COLO829 (cell line): ENCODE measurements around the gene OR8J3.
"Not testable (repeated sequence)": the region's sequence is repeated elsewhere in the genome, so short reads cannot be mapped to it uniquely, and the experiment has no call there.

Source experiments
- DNase-seq: peaks from one replicate; pipeline ENCODE4 v3.0.0; 2012; ENCODE audit warnings: low spot score

OR8J3 gene, protein sequence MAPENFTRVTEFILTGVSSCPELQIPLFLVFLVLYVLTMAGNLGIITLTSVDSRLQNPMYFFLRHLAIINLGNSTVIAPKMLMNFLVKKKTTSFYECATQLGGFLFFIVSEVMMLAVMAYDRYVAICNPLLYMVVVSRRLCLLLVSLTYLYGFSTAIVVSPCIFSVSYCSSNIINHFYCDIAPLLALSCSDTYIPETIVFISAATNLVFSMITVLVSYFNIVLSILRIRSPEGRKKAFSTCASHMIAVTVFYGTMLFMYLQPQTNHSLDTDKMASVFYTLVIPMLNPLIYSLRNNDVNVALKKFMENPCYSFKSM

DNA sequence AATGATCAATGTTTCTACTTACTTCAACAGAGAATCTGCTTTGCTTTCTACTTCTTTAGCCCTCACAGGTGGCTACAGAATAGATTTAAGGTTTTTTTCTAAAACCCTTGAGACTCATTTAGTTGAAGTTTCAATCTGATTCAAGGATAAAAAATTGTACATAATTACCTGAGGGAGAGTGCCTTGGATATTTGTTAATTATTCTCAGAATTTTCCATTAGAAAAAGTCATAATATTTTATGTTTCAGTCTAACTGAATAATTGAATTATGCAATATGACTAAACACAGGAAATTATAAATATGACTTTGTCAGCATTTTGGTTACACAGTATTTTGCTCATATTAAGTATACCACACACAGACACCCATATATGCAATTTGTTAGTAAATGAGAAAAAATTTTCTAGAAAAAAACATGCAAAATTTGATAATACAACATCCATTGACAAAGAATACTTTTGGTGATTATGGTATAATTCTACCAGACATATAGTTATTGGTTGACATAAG lies at the start of gene OR8J3:
Gene OR8J3 (minus strand): TSS at position 51 of the 511 bp plus-strand sequence. CDS start 2,483 bp downstream, outside the sequence.
- DNase-seq = no peak

DNA sequence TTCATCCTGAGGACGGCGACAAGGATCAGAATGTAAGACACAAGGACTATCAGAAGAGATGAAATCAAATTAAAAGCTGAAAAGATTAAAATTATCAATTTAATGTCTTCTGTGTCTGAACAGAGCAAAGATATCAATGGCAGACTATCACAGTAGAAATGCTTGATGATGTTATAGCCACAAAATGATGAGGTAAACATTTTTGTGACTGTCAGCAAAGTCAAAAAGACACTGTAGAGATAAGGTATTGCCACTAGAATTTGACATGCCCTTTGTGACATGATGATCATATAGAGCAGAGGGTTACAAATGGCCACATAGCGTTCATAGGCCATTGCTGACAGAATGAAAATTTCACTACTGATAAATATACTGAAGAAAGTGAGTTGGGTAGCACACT lies 48.6 kb upstream of the OR8J3 start:
- no peak for DNase-seq

DNA sequence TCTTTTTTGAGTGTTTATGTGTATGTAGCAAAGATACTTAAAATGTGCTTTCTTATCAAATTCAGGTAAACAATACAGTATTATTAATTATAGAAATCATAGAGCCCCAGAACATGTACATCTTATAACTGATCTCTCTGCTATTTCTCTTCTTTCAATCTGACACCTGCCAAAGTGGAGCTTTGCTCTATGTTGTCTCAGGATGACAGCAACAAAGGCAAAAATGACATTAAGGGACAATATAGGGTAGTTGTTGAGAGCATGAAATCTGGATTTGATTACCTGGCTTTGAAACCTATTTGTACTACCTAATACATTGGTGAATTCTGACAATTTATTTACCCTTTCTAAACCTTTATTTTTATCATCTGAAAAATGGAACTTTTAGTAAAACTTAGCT lies 43.5 kb upstream of the OR8J3 start:
- no peak for DNase-seq

DNA sequence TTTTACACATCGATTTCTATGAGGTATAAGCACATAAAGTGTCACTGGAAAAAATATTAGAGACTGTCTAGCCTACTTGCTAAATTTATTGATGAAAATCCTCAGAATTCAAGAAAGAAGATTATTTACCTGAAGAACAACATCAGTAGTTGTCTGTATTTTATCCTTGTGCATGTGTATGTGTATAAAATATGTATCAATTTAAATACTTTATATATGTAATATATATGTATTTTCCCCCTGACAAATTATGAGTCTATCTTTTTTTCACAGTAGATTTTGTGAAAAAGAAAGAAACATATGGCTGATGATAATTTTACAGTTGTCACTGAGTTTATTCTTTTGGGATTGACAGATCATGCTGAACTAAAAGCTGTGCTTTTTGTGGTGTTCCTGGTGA lies 36.3 kb upstream of the OR8J3 start, which contains the start of gene OR5J2:
Gene OR5J2 (plus strand): TSS at position 301 of the 400 bp plus-strand sequence. CDS start 0 bp downstream, at position 301.
- no peak for DNase-seq

DNA sequence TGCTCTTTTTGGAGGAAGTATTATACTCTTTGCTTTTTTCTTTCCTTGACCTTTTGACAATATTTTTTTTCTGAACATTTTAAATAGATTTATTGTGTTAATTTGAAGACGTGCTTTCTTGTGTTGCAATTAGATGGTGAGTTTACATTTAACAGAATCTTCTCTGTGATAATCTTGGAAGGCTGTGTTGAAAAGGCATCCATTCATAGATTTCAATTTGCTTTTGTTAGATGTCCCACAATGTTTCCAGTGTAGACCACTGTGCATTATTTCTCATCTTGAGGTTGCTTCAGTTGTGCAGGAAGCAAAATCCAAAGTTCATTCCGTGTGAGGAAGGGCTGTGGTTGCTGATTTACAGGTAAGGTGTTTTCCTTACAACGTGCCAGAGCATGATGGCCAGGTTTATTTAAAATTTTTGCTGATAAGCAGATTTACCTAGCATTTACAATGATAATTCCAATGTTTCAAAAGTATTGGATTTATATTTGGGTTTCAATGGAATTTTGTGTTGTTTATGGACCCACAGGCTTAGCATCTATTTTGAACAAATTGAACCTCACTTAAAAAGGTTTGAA lies 32.3 kb upstream of the OR8J3 start:
- DNase-seq = peak; percentile 52

DNA sequence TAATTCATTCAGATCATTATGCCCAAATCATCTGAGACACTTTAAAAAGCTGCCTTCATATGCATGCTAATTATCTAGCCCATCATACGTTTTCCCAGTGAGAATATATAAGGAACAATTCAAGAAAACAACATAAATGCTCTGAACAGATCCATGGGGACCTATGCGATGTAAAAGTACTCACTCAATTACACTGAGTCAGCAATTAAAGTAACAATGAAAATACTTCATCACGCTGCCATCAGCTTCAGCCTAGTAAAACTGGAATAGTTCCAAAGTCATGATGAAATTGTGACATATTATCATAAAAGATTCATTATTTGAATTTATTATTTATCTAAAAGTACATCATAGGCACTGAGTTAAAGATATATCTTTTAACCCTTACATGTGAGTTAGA lies 23.8 kb upstream of the OR8J3 start:
- DNase-seq = no peak

DNA sequence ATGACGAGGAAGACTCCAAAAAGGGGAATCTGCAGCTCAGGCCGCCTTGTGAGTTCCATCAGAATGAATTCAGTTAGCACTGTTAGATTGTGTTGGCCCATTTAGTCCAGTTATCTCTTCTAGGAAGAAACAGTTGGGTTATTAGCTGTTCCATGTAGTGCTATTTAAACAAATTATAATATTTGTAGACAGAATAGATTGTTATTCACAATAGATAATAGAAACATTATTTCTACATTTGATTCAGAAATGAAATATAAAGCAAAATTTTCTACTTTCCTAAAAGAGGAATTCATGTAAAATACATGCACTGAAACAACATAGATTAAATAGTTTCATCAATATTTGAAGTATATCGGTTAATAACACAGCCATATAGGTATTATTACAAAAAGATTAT lies 20.2 kb upstream of the OR8J3 start, which contains the start of gene OR8K5:
Gene OR8K5 (minus strand): TSS at position 101 of the 400 bp plus-strand sequence. CDS start 0 bp downstream, at position 101.
- DNase-seq = no peak

DNA sequence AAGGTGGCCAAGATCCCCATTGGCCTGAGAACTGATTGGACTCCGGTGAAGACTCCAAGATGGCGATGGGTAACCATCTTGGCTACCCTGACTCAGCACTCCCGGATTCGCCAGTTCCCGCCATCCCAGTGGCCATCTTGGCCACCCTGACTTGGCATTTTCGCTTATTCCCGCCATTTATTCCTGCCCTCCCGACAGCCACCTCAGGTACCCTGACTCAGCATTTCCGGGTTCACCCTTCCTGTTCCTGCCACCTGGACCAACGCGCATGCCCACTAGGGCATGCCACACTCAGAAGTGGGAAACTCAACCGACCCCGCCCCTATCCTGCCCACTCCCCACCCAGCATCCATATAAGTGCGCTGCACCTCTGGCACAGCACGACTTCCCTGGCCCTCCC lies 12.3 kb upstream of the OR8J3 start:
- DNase-seq = no peak

DNA sequence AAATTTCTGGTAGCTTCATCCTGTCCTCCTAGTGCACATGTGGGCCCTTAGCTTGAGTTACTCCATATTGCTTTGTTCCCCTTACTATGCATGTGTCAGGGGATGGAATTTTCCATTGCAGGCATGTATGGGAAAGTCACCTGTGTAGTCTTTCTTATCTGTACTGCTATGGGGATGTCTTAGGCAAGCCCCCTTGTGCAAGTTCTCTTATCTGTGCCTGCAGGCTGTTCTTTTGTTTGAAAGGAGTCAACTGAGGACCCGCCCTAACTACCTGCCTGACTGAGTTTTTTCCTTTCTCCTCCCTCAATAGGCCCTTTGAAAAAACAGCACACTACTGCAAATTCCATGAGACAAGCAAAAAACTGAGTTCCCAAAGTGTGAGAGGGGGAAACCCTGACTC lies 11.4 kb upstream of the OR8J3 start:
- no peak for DNase-seq

DNA sequence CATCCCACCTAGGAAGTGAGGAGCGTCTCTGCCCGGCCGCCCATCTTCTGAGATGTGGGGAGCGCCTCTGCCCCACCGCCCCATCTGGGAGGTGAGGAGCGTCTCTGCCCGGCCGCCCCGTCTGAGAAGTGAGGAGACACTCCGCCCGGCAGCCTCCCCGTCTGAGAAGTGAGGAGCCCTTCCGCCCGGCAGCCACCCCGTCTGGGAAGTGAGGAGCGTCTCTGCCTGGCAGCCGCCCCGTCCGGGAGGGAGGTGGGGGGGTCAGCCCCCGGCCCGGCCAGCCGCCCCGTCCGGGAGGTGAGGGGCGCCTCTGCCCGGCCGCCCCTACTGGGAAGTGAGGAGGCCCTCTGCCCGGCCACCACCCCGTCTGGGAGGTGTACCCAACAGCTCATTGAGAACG lies 3.7 kb upstream of the OR8J3 start:
- not testable (repeated sequence) for DNase-seq

DNA sequence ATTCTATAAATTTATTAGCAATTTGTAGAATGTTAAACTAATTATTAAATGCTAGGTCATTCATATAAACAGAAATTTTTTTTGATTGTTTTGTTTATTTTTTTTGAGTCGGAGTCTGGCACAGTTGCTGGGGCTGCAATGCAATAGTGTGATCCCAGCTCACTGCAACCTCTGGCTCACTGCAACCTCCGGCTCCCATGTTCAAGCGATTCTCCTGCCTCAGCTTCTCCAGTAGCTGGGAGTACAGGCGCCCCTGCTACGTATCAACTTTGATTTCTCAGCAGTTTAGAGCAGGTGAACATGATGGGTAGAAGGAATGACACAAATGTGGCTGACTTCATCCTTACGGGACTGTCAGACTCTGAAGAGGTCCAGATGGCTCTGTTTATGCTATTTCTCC lies 17.9 kb downstream of the OR8J3 start, which contains the start of gene OR8H3:
Gene OR8H3 (plus strand): TSS at position 301 of the 400 bp plus-strand sequence. CDS start 0 bp downstream, at position 301.
- DNase-seq = no peak

DNA sequence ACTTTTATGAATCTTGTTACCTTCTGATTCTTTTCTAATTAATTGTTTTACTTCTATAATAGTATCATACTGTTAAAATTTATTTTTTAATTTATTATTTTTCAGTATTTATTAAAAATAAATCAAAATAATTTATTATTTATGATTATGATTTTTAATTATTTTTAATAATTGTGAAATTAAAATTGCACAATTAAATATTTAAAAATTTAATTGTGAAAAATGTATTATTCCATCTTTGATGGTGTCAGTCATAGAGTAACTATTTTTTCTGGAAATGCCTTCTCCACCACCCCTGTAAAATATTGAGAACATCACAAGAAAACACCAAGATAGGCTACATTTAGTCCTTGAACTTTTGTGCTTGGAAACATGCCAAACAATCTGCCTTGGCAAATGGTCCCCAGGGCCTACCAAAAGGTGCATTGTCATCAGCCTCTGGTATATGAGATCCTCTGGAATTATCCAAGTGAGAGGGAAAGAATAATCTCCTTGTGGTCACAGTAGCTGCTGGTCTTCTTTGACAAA lies 36.7 kb downstream of the OR8J3 start, which contains the start of gene OR8H2:
Gene OR8H2 (plus strand): TSS at position 478 of the 528 bp plus-strand sequence. CDS start 1,356 bp downstream, outside the sequence.
- DNase-seq = no peak

DNA sequence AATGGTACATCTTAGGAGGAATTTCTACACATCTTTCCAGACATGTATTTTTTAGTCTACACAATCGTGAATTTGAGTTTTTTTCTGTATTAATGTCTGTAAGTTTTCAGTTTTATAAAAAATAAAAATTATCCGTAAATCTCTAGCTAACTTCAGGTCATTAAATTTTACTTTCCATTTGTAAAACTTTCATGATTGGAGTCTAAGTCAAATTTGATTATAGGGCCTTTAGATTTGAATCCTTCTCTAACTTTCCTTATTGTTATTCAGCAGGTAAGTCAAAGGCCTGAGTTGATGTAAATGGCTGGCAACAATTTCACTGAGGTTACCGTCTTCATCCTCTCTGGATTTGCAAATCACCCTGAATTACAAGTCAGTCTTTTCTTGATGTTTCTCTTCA lies 47.0 kb downstream of the OR8J3 start, which contains the start of gene OR8I2:
Gene OR8I2 (plus strand): TSS at position 301 of the 400 bp plus-strand sequence. CDS start 0 bp downstream, at position 301.
- no peak for DNase-seq

DNA sequence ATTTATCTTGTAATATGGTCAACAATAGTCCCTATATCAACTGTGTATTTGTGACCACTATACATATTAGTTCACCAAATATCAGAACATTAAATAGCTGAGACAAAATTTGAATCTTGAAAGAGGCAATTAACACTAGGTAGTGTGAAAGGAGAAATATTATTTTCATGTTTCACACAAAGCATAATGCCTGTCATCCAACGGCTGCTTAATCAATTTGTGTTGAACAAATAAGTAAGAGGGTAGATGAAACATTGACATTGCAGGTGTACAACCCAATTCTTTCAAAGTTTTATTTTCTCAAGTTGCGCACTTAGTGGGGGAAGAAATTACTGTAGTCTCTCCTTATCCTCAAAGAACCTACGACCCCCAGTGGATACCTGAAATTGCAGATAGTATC lies 50.3 kb downstream of the OR8J3 start:
- DNase-seq = no peak
